Measurements from ENCODE around the gene OR2S2.
"Not testable (repeated sequence)": the region's sequence is repeated elsewhere in the genome, so short reads cannot be mapped to it uniquely, and the experiment has no call there.

The OR2S2 gene

DNA sequence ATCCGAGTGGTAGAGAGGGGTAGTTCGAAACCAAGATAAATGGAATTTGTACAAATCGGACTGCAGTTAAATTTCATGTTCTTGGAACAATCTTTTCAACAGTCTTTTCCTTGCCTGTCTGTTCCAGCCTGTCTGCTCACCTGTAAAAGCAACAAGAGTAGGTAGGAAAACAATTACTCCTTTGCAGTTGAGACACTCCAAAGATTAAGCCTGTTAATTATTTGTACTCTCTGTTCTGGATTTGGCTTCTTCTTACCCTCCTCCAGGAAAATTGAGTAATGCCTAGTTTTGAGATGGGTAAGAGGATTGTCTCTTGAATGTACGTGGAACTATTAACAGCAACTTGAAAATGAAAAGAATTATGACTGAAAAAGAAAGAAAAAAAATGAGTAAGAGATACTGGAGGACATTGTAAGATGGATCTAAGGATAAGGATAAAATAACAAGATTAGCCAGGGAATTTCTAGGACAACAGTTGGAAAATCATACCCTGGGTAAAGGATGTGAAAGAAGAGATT, 24.3 kb downstream of the OR2S2 start:
- DNase-seq (ENCODE audit: low read depth): no peak

DNA sequence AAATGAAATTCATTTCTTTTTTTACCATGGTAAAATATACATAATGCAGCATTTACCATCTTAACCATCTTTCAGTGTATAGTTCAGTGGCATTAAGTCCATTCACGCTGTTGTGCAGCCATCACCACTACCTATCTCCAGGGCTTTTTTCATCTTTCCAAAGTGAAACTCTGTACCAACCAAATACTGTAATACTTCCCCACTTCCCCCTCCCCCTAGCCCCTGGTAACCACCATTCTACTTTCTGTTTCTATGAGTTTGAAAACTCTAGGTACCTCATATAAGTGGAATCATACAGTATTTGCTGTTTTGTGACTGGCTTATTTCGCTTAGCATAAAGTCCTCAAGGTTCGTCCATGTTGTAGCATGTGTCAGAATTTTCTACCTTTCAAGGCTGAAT, 25.2 kb downstream of the OR2S2 start:
- DNase-seq (ENCODE audit: low read depth): no peak

- DNase-seq (ENCODE audit: low read depth): no peak
These were observed 27.0 kb downstream of the OR2S2 start for GRCh38 chr9:35930989-35931388.

- DNase-seq (ENCODE audit: low read depth): no peak
These were observed 27.4 kb downstream of the OR2S2 start for GRCh38 chr9:35930521-35930920.

DNA sequence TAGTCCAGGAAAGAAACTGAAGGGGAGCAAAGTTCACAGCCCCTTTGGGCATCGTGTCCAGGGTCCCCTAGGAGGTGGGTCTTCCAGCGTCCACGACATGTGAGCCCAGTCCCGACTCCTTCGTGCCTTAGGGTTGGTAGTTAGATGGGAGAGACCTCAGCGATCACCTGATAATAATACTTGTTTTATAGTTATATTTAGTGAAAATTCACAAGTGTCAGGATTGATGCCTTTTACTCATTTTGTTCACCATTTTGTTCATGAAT, 28.6 kb downstream of the OR2S2 start:
- no peak for DNase-seq (ENCODE audit: low read depth)

- no peak for DNase-seq (ENCODE audit: low read depth)
These were observed 29.1 kb downstream of the OR2S2 start for GRCh38 chr9:35928591-35929452.

- DNase-seq (ENCODE audit: low read depth): no peak
These were observed 33.8 kb downstream of the OR2S2 start for GRCh38 chr9:35923927-35924763.

GRCh38 chr9:35923598-35923926, 34.4 kb downstream of the OR2S2 start:
- DNase-seq (ENCODE audit: low read depth): no peak

DNA sequence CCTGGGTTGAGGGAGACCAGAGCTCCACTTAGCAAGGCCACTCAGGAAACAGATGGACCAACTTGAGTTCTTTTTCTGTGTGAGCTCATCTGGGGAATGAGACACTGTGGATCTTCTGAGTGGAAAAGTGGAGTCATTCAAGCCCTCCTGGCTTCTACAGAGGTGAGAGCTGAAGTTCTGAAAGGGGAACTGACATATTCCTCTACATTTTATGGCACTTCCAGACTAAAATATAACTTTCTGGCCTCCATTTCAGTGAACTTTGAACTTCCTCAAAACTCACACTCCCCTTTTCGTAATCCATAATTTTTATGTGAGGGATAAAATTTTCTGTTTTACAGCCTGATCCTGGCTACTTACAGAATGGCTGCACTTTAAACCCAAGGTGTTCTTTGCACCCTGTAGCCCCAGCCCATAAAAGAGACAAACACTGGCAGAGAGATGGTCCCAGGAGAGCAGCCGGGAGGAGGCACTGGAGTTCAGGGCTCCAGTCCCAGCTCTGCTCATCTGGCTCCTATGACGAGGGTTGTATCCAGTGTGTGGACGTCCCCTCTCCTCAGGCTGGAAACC, 37.8 kb downstream of the OR2S2 start:
- DNase-seq (ENCODE audit: low read depth): no peak

DNA sequence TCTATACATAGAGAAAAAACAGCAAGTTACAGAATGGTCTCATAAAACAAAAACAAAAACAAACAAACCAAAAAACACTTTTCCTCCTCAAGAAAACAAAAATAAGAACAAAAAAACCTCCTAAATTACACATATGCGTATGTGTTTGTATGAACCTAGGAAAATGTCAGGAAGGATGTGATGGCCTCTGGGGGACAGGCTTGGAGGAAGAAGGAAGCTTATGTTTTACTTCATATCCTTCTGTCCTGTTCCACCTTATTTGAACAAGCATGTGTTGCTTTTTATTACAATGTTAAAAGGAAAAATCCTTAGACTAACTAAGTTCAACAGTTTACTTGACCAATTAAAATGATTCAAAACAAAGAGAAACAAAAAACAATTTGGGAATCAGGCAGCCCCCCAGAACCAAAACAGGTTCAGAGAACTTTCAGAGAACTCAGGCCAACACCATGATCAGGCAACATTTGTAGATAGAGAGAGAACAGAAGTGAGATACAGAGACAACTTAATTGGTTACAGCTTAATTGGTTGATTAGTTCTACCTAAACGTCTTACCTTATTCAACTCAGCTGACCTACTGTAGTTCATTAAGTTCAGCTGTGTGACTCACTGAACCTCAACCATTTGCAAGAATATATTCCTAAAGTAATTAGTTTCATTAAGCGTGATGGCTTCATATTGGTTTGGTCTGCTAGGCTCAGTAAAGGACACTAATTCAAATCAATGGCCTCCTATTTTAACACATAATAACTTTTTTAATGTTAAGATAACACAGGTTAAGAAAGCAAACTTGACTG, 38.5 kb downstream of the OR2S2 start:
- no peak for DNase-seq (ENCODE audit: low read depth)

GRCh38 chr9:35918780-35919179, 39.2 kb downstream of the OR2S2 start:
- DNase-seq (ENCODE audit: low read depth): no peak

- DNase-seq (ENCODE audit: low read depth): no peak
These were observed 40.7 kb downstream of the OR2S2 start for GRCh38 chr9:35917261-35917660.

DNA sequence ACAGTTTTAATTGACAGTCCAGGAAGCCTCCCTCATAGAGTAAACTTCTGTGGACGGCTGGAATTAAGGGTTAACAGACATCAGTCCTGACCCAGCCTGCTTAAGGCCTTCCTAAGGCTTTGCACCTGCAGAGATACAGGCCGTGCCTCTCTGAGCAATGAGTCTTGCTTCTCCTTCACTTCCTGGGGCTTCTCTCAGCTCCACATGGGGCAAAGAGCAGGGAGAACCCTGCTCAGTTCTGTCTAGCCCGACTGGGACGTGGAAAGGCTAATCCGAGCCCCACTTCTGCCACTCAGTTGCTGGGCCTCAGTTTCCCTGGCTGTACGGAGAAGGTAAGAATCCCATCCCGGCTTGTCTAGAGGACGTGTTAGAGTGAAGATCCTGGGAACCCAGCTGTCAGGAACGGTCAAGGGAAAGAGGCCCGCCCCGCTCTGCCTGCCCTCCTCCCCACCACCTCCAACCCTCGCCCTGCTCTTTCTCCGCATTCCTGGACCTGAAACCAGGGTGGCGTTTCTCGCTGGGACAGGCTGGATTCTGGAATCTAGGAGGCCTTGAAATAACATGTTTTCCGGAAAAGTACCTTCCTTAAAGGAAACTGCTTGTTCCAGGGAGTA, 42.2 kb downstream of the OR2S2 start:
- no peak for DNase-seq (ENCODE audit: low read depth)

GRCh38 chr9:35914301-35914807, 43.6 kb downstream of the OR2S2 start:
- DNase-seq (ENCODE audit: low read depth): no peak

DNA sequence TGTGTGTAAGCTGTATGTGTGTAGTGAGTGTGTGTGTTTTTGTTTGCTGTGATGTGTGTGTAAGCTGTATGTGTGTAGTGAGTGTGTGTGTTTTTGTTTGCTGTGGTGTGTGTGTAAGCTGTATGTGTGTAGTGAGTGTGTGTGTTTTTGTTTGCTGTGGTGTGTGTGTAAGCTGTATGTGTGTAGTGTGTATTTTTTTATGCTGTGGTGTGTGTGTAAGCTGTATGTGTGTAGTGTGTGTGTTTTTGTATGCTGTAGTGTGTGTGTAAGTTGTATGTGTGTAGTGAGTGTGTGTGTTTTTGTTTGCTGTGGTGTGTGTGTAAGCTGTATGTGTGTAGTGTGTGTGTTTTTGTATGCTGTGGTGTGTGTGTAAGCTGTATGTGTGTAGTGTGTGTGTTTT, 44.5 kb downstream of the OR2S2 start:
- not testable (repeated sequence) for DNase-seq (ENCODE audit: low read depth)

- no peak for DNase-seq (ENCODE audit: low read depth)
These were observed 45.1 kb downstream of the OR2S2 start for GRCh38 chr9:35912791-35913400.

GRCh38 chr9:35911690-35912089, 46.3 kb downstream of the OR2S2 start:
- no peak for DNase-seq (ENCODE audit: low read depth)

DNA sequence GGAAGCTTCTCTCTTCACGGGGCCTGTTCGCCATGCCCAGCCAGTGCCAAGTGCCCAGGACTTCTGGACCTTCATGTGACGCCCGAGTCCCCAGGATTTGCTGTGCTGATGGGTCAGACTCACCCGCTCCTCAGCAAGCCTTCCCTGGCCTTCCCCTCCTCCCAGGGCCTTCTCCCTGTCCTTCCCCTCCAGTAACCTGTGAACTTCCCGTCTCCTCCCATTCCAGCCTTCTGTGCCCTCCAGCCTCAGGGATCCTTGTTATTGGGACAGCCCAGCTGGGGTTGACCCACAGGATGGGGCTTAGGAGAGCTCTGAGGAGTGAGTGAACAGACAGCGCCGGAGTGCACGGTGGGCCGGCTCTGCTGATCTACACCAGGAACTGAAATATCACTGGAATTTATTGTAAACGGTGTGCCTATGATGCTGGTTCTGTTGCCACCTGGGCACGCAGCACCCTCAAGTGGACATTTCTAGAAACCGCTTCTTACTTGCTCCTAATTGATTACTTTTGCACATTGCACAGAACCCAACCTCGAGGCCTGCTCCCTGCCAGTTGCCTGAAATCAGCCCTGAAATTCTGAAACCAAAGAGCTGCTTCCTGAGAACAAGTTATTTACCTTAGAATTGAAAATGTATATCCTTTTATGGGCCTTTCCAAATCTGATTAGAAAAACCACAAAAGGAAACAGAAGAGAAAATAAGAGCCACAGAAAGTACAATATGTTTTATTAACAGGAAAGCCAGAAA, 47.2 kb downstream of the OR2S2 start:
- DNase-seq (ENCODE audit: low read depth): no peak

DNA sequence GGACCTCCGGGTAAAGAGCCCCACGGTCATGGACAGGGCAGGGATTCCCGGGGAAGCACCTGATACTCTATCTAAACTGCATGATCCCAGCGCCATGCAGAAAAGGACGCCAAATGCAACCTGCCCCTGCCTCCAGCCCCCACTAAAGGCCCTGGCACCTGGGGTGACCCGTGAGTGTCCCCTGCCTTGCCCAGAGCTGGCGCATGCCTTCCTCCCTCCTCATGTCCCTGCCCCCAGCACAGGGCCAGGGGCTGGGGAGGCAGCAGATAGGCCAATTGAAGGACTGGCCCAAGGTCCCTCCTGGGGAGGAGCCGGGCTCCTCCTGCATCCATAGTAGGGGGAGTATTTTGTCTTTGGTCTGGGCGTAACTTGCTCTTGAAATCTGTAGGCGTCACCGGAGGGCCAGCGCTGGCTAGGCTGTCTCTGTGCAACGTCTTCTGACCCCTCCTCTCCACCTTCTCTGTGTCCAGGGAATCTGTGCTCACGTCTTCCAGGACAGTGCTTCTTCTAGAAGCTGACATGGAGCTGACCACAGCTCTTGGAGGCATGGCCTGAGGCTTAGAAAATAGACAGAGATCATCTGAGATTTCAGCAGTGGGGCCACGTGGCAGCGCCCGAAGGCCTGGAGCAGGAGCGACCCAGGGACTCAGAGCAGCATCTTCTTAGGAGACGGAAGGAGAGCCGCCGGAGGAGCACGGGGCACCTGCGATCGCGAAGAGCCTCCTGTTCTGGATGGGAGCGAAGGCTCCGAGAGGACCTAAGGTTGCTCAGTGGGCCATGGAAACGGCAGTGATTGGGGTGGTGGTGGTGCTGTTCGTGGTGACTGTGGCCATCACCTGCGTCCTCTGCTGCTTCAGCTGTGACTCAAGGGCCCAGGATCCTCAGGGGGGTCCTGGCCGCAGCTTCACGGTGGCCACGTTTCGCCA, 48.0 kb downstream of the OR2S2 start:
- no peak for DNase-seq (ENCODE audit: low read depth)
